IMR-90 (cell line): ENCODE measurements around the gene PGBD5. TPM values are rescaled to one million over a fixed set of nuclear protein-coding genes. Genes with fewer than 3 reads are reported as not detected.

Experiments used
- ATAC-seq: fragments of 200-7000 bp; cut with Tn5 transposase; 2 replicates; pipeline ENCODE4 v1.9.1; 2020; ENCODE audit warnings: low read depth, mild to moderate bottlenecking, moderate library complexity
- BruUV-seq: library from RNA; stranded (reverse); fragments of 400-500 nt; replicated peaks from 2 replicates; lab custom pipeline; 2021; lab: Mats Ljungman, UMichigan
- CTCF ChIA-PET: fragments of 300-600 bp; formaldehyde crosslinking; extraction: SDS; loops from one replicate; lab custom pipeline; 2021; ENCODE audit warnings: antibody characterized with exemption; lab: Yijun Ruan, JAX
- POLR2A ChIA-PET: fragments of 300-600 bp; sonication (Branson Sonifier 250); formaldehyde crosslinking; loops from one replicate; lab custom pipeline; 2022; ENCODE audit warnings: antibody characterized with exemption; ENCODE audit not compliant: unreplicated experiment; lab: Charles Lee
- DNase-seq: peaks from one replicate; pipeline ENCODE4 v3.0.0; 2013
- H2AFZ ChIP-seq: replicated peaks from 2 replicates; pipeline ENCODE3; 2013; ENCODE audit warnings: low read length, mild to moderate bottlenecking; ENCODE audit not compliant: poor library complexity
- H2AK5ac ChIP-seq: 2 replicates; pipeline ENCODE4 v1.6.1; 2013; ENCODE audit warnings: low read depth, low read length, inconsistent platforms
- H2AK9ac ChIP-seq: replicated peaks from 2 replicates; pipeline ENCODE3; 2013; ENCODE audit warnings: mild to moderate bottlenecking, low read depth, low read length, moderate library complexity; ENCODE audit not compliant: poor library complexity
- H2BK120ac ChIP-seq: 2 replicates; pipeline ENCODE4 v1.6.1; 2013; ENCODE audit warnings: low read depth, low read length, inconsistent platforms
- H2BK15ac ChIP-seq: 3 replicates; pipeline ENCODE4 v1.6.1; 2013; ENCODE audit warnings: low read depth, low read length, inconsistent platforms
- H2BK20ac ChIP-seq: 2 replicates; pipeline ENCODE4 v1.6.1; 2013; ENCODE audit warnings: low read depth, mild to moderate bottlenecking, inconsistent platforms, low read length, moderate library complexity
- H2BK5ac ChIP-seq: 2 replicates; pipeline ENCODE4 v1.6.1; 2013; ENCODE audit warnings: mild to moderate bottlenecking, low read depth, low read length, inconsistent platforms; ENCODE audit not compliant: poor library complexity, severe bottlenecking
- H3K14ac ChIP-seq: replicated peaks from 2 replicates; pipeline ENCODE4 v1.6.1; 2013; ENCODE audit warnings: low read depth, low read length, inconsistent platforms
- H3K18ac ChIP-seq: 2 replicates; pipeline ENCODE4 v1.6.1; 2013; ENCODE audit warnings: low read depth, low read length, control low read depth
- H3K23ac ChIP-seq: 2 replicates; pipeline ENCODE4 v1.6.1; 2013; ENCODE audit warnings: low read depth, low read length, inconsistent platforms
- H3K27ac ChIP-seq: 2 replicates; pipeline ENCODE4 v1.5.1; 2013; ENCODE audit warnings: mild to moderate bottlenecking, control low read depth, low read length; ENCODE audit not compliant: insufficient read depth
- H3K27me3 ChIP-seq: 2 replicates; pipeline ENCODE4 v1.6.1; 2013; ENCODE audit warnings: low read length; ENCODE audit not compliant: control insufficient read depth, insufficient read depth
- H3K36me3 ChIP-seq: 2 replicates; pipeline ENCODE4 v1.6.1; 2013; ENCODE audit warnings: low read length, mixed read lengths; ENCODE audit not compliant: control insufficient read depth, insufficient read depth
- H3K4ac ChIP-seq: 2 replicates; pipeline ENCODE4 v1.6.1; 2013; ENCODE audit warnings: low read depth, low read length, inconsistent platforms
- H3K4me1 ChIP-seq: 2 replicates; pipeline ENCODE4 v1.6.1; 2013; ENCODE audit warnings: low read length, mixed read lengths; ENCODE audit not compliant: control insufficient read depth, insufficient read depth
- H3K4me2 ChIP-seq: 2 replicates; pipeline ENCODE4 v1.6.1; 2013; ENCODE audit warnings: low read depth, mild to moderate bottlenecking, control low read depth, low read length, moderate library complexity
- H3K4me3 ChIP-seq: 2 replicates; pipeline ENCODE4 v1.5.1; 2013; ENCODE audit warnings: low read depth, mild to moderate bottlenecking, control low read depth, low read length, moderate library complexity; ENCODE audit not compliant: insufficient read depth
- H3K56ac ChIP-seq: 2 replicates; pipeline ENCODE4 v1.6.1; 2013; ENCODE audit warnings: low read length, inconsistent platforms; ENCODE audit not compliant: insufficient read depth; ENCODE audit errors: extremely low read depth
- H3K79me1 ChIP-seq, 2 experiments: 2 replicates each; pipeline ENCODE4 v1.6.1; 2013; ENCODE audit warnings: low read length in 2 of 2, inconsistent platforms in 1 of 2, low read depth in 1 of 2
- H3K9ac ChIP-seq: 2 replicates; pipeline ENCODE4 v1.6.1; 2013; ENCODE audit warnings: low read depth, low read length, control low read depth
- H3K9me1 ChIP-seq: 2 replicates; pipeline ENCODE4 v1.6.1; 2013; ENCODE audit warnings: low read length, inconsistent platforms; ENCODE audit not compliant: insufficient read depth
- H3K9me3 ChIP-seq: 2 replicates; pipeline ENCODE4 v1.6.1; 2013; ENCODE audit warnings: low read length; ENCODE audit not compliant: control insufficient read depth, insufficient read depth
- H4K20me1 ChIP-seq: 2 replicates; pipeline ENCODE4 v1.6.1; 2013; ENCODE audit warnings: low read length, inconsistent platforms; ENCODE audit not compliant: insufficient read depth
- H4K5ac ChIP-seq: 2 replicates; pipeline ENCODE4 v1.6.1; 2013; ENCODE audit warnings: mild to moderate bottlenecking, low read depth, low read length, control low read depth
- H4K8ac ChIP-seq, 2 experiments: 2 replicates each; pipeline ENCODE4 v1.6.1; 2013; ENCODE audit warnings: low read depth in 2 of 2, low read length in 2 of 2, control low read depth in 1 of 2, inconsistent platforms in 1 of 2
- H4K91ac ChIP-seq: 2 replicates; pipeline ENCODE4 v1.6.1; 2013; ENCODE audit warnings: low read depth, low read length, inconsistent platforms; ENCODE audit not compliant: insufficient read depth
- BHLHE40 ChIP-seq: fragments of 150-350 bp; IDR thresholded peaks from 2 replicates; pipeline ENCODE4 v1.6.1; 2016; ENCODE audit warnings: mild to moderate bottlenecking, low read depth, low read length
- CEBPB ChIP-seq: IDR thresholded peaks from 2 replicates; pipeline ENCODE4 v1.6.1; 2012; ENCODE audit warnings: low read depth, low read length, improper control_type of control experiment
- CHD1 ChIP-seq: IDR thresholded peaks from 2 replicates; pipeline ENCODE4 v1.6.1; 2012; ENCODE audit warnings: low read depth, low read length, improper control_type of control experiment
- CTCF ChIP-seq: conservative IDR thresholded peaks from 2 replicates; pipeline ENCODE4 v1.5.1; 2012; ENCODE audit warnings: mild to moderate bottlenecking, low read depth, low read length, improper control_type of control experiment
- FOS ChIP-seq: fragments of 150-350 bp; IDR thresholded peaks from 2 replicates; pipeline ENCODE4 v1.6.1; 2016; ENCODE audit warnings: low read depth, low read length
- MAFK ChIP-seq: IDR thresholded peaks from 2 replicates; pipeline ENCODE4 v1.6.1; 2012; ENCODE audit warnings: low read depth, low read length, improper control_type of control experiment
- MAZ ChIP-seq: IDR thresholded peaks from 2 replicates; pipeline ENCODE4 v1.6.1; 2012; ENCODE audit warnings: low read depth, mild to moderate bottlenecking, low read length, improper control_type of control experiment, moderate library complexity, borderline replicate concordance
- MXI1 ChIP-seq: IDR thresholded peaks from 2 replicates; pipeline ENCODE4 v1.6.1; 2012; ENCODE audit warnings: low read depth, mild to moderate bottlenecking, low read length, moderate library complexity, borderline replicate concordance
- NFE2L2 ChIP-seq: fragments of 150-350 bp; IDR thresholded peaks from 2 replicates; pipeline ENCODE4 v1.6.1; 2016; ENCODE audit warnings: low read depth, mild to moderate bottlenecking, low read length
- POLR2A ChIP-seq: IDR thresholded peaks from 2 replicates; pipeline ENCODE4 v1.6.1; 2012; ENCODE audit warnings: mild to moderate bottlenecking, low read depth, low read length
- RAD21 ChIP-seq: IDR thresholded peaks from 2 replicates; pipeline ENCODE4 v1.6.1; 2012; ENCODE audit warnings: low read length, improper control_type of control experiment
- RCOR1 ChIP-seq: IDR thresholded peaks from 2 replicates; pipeline ENCODE4 v1.6.1; 2012; ENCODE audit warnings: mild to moderate bottlenecking, low read length, improper control_type of control experiment; ENCODE audit not compliant: insufficient replicate concordance
- RFX5 ChIP-seq: IDR thresholded peaks from 2 replicates; pipeline ENCODE4 v1.8.0; 2012; ENCODE audit warnings: low read depth, mild to moderate bottlenecking, low read length, moderate library complexity
- SMC3 ChIP-seq: fragments of 150-350 bp; IDR thresholded peaks from 2 replicates; pipeline ENCODE4 v1.6.1; 2016; ENCODE audit warnings: low read depth, mild to moderate bottlenecking, antibody characterized with exemption, low read length, moderate library complexity
- USF2 ChIP-seq: fragments of 150-350 bp; IDR thresholded peaks from 2 replicates; pipeline ENCODE4 v1.6.1; 2017; ENCODE audit warnings: mild to moderate bottlenecking, antibody characterized with exemption, low read length, low read depth
- WGBS, 2 experiments: methylation state at CpG; one replicate each; pipeline versions ENCODE4 v1.1.5 to v1.1.7; 2013; ENCODE audit warnings: missing lambda C conversion rate in 2 of 2; ENCODE audit not compliant: insufficient read length in 1 of 2; ENCODE audit errors: extremely low coverage in 2 of 2; 5-methylcytosine and 5-hydroxymethylcytosine counted together
- dilution Hi-C: fragments of 300-500 bp; cut with HindIII; formaldehyde crosslinking; loops from one replicate; pipeline ENCODE4 v1.14.3; 2018; ENCODE audit warnings: low sequenced_read_pairs; ENCODE audit not compliant: unreplicated experiment
- in situ Hi-C: fragments of 300-500 bp; cut with MboI; formaldehyde crosslinking; loops from 3 replicates; pipeline ENCODE4 v1.14.3; 2019; ENCODE audit warnings: low sequenced_read_pairs, inconsistent platforms, mixed read lengths
- intact Hi-C: fragments of 100-400 bp; cut with micrococcal nuclease; formaldehyde crosslinking; loops from 2 replicates; pipeline ENCODE4 v1.10.0; 2022
- polyA plus RNA-seq, 3 experiments: library from polyadenylated mRNA; depleted of rRNA; stranded (reverse); fragments of >200 nt; gene quantifications; 2 replicates each; pipeline ENCODE4 v1.2.3, GENCODE V29; 2012; ENCODE audit warnings: low replicate concordance in 1 of 3
- total RNA-seq: library from RNA; depleted of rRNA; stranded (reverse); fragments of >200 nt; gene quantifications from 2 replicates; pipeline ENCODE4 v1.2.3, GENCODE V29; 2012
- TF ChIP-seq, protein P1 (sequence below): fragments of 150-350 bp; IDR thresholded peaks from 2 replicates; pipeline ENCODE4 v1.6.1; 2016; ENCODE audit warnings: low read depth, mild to moderate bottlenecking, low read length, moderate library complexity, borderline replicate concordance

The PGBD5 gene
- total and polyA plus RNA-seq, 2 of the 4 experiments (the other 2 are of a cell fraction) = 0.18 to 0.36 TPM

DNA sequence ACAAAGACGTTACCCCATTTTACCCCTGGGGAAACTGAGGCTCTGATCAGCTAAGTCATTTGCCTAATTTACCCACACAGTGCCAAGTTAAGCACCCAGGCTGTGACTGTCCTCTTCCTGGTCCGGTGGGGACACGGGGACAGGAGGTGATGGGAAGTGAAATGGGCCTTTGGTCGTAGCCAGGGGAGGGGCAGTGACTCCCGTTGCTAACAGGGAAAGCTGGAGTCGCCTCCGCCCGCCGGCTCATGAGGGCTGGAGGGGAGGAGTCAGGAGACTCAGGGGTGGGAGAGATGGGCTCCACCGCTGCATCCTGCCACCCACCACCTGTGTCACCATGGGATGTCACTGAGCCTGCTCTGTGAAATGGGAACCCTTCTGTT is 139.3 kb downstream of the PGBD5 start:
- in situ Hi-C loops (no loop called here), dilution Hi-C loops (no loop called here), intact Hi-C loops (no loop called here)
- Histone ChIP-seq H2AK9ac (no peak overlapping the region), H4K8ac (no peak overlapping the region), H3K79me1 (no peaks in the 10 kb centered on the region), H2BK120ac (no peak overlapping the region), H3K4me2 (no peak overlapping the region), H2BK20ac (no peak overlapping the region), H2BK15ac (no peak overlapping the region), H3K23ac (no peak overlapping the region), H2BK5ac (no peak overlapping the region), H3K9me1 (no peaks in the 10 kb centered on the region; the same call in 1 of the 2 replicates), H3K4ac (no peak overlapping the region), H3K4me1 (no peaks in the 10 kb centered on the region), H3K18ac (no peak overlapping the region), H3K36me3 (no peaks in the 10 kb centered on the region; the same call in 1 of the 2 replicates), H4K91ac (no peak overlapping the region), H2AFZ (no peak overlapping the region), H3K56ac (no peak overlapping the region), H3K9ac (no peak overlapping the region), H3K27ac (no peak overlapping the region), H3K27me3 (peaks cover 4% of the 10 kb centered on the region), H3K4me3 (no peak overlapping the region), H3K9me3 (no peaks in the 10 kb centered on the region), H4K5ac (no peak overlapping the region), H4K20me1 (no peaks in the 10 kb centered on the region), H3K14ac (no peak overlapping the region), H2AK5ac (no peak overlapping the region)
- TF ChIP-seq FOS (no peak), MXI1 (no peak), POLR2A (no peak), USF2 (no peak), SMC3 (no peak), RCOR1 (no peak), CTCF (no peak), MAZ (no peak), NFE2L2 (no peak), RAD21 (no peak), CEBPB (no peak), CHD1 (no peak), RFX5 (no peak), BHLHE40 (no peak), MAFK (no peak)
- TF ChIP-seq, protein P1, sequence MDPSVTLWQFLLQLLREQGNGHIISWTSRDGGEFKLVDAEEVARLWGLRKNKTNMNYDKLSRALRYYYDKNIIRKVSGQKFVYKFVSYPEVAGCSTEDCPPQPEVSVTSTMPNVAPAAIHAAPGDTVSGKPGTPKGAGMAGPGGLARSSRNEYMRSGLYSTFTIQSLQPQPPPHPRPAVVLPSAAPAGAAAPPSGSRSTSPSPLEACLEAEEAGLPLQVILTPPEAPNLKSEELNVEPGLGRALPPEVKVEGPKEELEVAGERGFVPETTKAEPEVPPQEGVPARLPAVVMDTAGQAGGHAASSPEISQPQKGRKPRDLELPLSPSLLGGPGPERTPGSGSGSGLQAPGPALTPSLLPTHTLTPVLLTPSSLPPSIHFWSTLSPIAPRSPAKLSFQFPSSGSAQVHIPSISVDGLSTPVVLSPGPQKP = no peak
- DNase-seq (no peak), ATAC-seq (no peak)
- no TSS peak for BruUV-seq
- ChIA-PET POLR2A (no interaction called here), CTCF (interaction anchor here (1.0 kb wide), 1 partner anchor 14 kb away, joined by 4 read pairs; no protein-coding TSS in a partner anchor)
- WGBS, 2 experiments = no CpG with 5 or more reads among the region's 10 CpGs
